ENCODE measurements around the gene LETM1. TPM values are rescaled to one million over a fixed set of nuclear protein-coding genes. Genes with fewer than 3 reads are reported as not detected.

LETM1 gene
- total and polyA plus RNA-seq, 2 donors (not counting 3 experiments of a cell fraction or from before 2014, with no cell fraction given): 25.6 to 62.5 TPM

DNA sequence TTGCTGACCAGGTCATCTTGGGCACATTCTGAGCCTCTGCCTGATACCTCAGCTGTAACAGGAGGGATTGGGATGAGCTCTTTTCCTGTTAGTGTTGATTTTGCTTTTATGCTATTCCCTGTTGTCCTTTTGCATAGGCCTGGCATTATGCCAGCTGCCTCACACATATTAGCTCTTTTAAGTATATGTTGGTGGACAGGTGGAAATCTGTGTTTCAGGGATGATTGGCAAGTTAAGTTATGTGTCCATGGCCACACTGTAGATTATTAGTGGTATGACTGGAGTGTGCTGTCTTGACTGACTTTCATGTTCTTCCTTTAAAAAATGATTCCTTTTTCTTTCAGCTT is 44.1 kb upstream of the LETM1 start:
- Histone ChIP-seq H2AFZ (ENCODE audit: low read depth, low read length) (no peak overlapping the region), H3K27me3 (ENCODE audit: control insufficient read depth in 2 of 2, insufficient read depth in 2 of 2, low read length in 2 of 2) (no peaks in the 10 kb centered on the region), H3K27ac (ENCODE audit: insufficient read depth, low read depth, low read length) (no peak overlapping the region), H4K20me1 (replicated peaks; ENCODE audit: control insufficient read depth, extremely low read depth, insufficient read depth, low read length) (no peaks in the 10 kb centered on the region), H3K79me2 (ENCODE audit: control insufficient read depth, insufficient read depth, low read length) (peaks cover 95% of the 10 kb centered on the region), H3K4me2 (ENCODE audit: insufficient read depth, low read length) (no peak overlapping the region), H3K9me3 (replicated peaks; ENCODE audit: control insufficient read depth, insufficient read depth, low read length) (no peaks in the 10 kb centered on the region), H3K36me3 (ENCODE audit: control insufficient read depth in 2 of 2, extremely low read depth in 1 of 2, insufficient read depth in 2 of 2, low read length in 2 of 2) (peaks cover 5 to 14% of the 10 kb centered on the region in 2 experiments), H3K9me1 (replicated peaks; ENCODE audit: control insufficient read depth, extremely low read depth, insufficient read depth, low read length) (no peaks in the 10 kb centered on the region), H3K4me3 (replicated peaks in 1 of 3; ENCODE audit: insufficient read depth in 1 of 3, low read depth in 1 of 3, low read length in 3 of 3) (no peak overlapping the region), H3K4me1 (ENCODE audit: control insufficient read depth, extremely low read depth, insufficient read depth, low read length) (peaks cover under 1% of the 10 kb centered on the region), H3K9ac (replicated peaks; ENCODE audit: extremely low read depth, insufficient read depth, low read length) (no peak overlapping the region)
- no peak for DNase-seq (ENCODE audit: low read depth, low spot score)
- no TSS peak for BruUV-seq (replicated peaks)
- CTCF ChIA-PET: interaction anchor here (0.6 to 5.7 kb wide), 18 partner anchors 9 to 152 kb away, joined by 3 to 43 read pairs (median 10); partner anchors contain the start of genes LETM1 and NSD2
- intact Hi-C loops (cut with micrococcal nuclease) (no loop called here), dilution Hi-C loops (cut with MboI; ENCODE audit: extremely low pct_ligation_motif_present, low sequenced_read_pairs) (no loop called here)
- no peak for FAIRE-seq
- TF ChIP-seq EZH2 (IDR thresholded peaks at IDR 0.05; ENCODE audit: borderline replicate concordance, low read depth, low read length, severe bottlenecking): no peak
- TF ChIP-seq, protein P1, sequence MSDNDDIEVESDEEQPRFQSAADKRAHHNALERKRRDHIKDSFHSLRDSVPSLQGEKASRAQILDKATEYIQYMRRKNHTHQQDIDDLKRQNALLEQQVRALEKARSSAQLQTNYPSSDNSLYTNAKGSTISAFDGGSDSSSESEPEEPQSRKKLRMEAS (IDR thresholded peaks at IDR 0.05; ENCODE audit: insufficient read depth, insufficient read length): no peak
- TF ChIP-seq FOS (IDR thresholded peaks at IDR 0.05; ENCODE audit: borderline replicate concordance, insufficient read depth, low read length): no peak
- TF ChIP-seq CTCF (IDR thresholded peaks at IDR 0.05; ENCODE audit: extremely low read depth in 1 of 2, insufficient read depth in 1 of 2, low read depth in 1 of 2, low read length in 2 of 2): no peak
- TF ChIP-seq POLR2A (IDR thresholded peaks at IDR 0.05; ENCODE audit: low read depth, low read length): no peak
- TF ChIP-seq JUN (IDR thresholded peaks at IDR 0.05; ENCODE audit: borderline replicate concordance, insufficient read depth, insufficient read length, low read depth): no peak
- TF ChIP-seq GATA2 (IDR thresholded peaks at IDR 0.05; ENCODE audit: insufficient read depth, insufficient read length, low read depth, low read length): no peak
- no peak for TF ChIP-seq MYC (IDR thresholded peaks at IDR 0.05; ENCODE audit: low read depth, low read length)
- TF ChIP-seq POLR2AphosphoS5 (IDR thresholded peaks at IDR 0.05; ENCODE audit: insufficient read depth, low read depth, low read length): no peak
- POLR2A ChIA-PET: no interaction called here

Measured in endothelial cell of umbilical vein (primary cell).